Astrocyte (in vitro differentiated cells and primary cell): ENCODE results near the gene CNTRL.

ENCODE experiments used
- CTCF ChIP-seq: IDR thresholded peaks from 2 replicates; pipeline ENCODE4 v1.5.1; 2011; ENCODE audit warnings: low read depth, mild to moderate bottlenecking, inconsistent platforms, low read length, moderate library complexity; ENCODE audit not compliant: insufficient read depth
- EZH2 ChIP-seq: IDR thresholded peaks from 2 replicates; pipeline ENCODE4 v1.6.1; 2012; ENCODE audit warnings: mild to moderate bottlenecking, low read length, inconsistent platforms; ENCODE audit not compliant: insufficient read depth

GRCh38 chr9:121207371-121207940, 132.7 kb downstream of the CNTRL start:
- no peak for TF ChIP-seq CTCF
- no peak for TF ChIP-seq EZH2
